Right atrium auricular region (tissue), 2 donors: Measurements from ENCODE around the gene FRY. TPM values are rescaled to one million over a fixed set of nuclear protein-coding genes. Genes with fewer than 3 reads are reported as not detected.

ENCODE experiments used
- DNase-seq: peaks from one replicate; pipeline ENCODE4 v3.0.0-alpha.2; 2019; ENCODE audit warnings: low spot score
- H3K27ac ChIP-seq, 2 donors: fragments of 200-600 bp; sonication (generic); 1 replicate in 1 of 2; 2 replicates in 1 of 2; pipeline ENCODE4 v1.5.1; 2016 to 2019
- H3K27me3 ChIP-seq, 2 donors: fragments of 200-600 bp; sonication (generic); one replicate each; pipeline versions ENCODE4 v1.5.1 to v1.6.0; 2017 to 2019
- H3K36me3 ChIP-seq: fragments of 200-600 bp; sonication (generic); one replicate; pipeline ENCODE4 v1.5.1; 2016
- H3K4me1 ChIP-seq, 2 donors: fragments of 200-600 bp; sonication (generic); one replicate each; pipeline versions ENCODE4 v1.5.1 to v1.6.0; 2017 to 2019
- H3K4me3 ChIP-seq, 2 donors: fragments of 200-600 bp; sonication (generic); 1 replicate in 1 of 2; 2 replicates in 1 of 2; pipeline ENCODE4 v1.5.1; 2017 to 2019; ENCODE audit warnings: mild to moderate bottlenecking in 1 of 2, moderate library complexity in 1 of 2
- H3K9me3 ChIP-seq, 2 donors: fragments of 200-600 bp; sonication (generic); one replicate each; pipeline ENCODE4 v1.5.1; 2019
- total RNA-seq, 2 donors: library from RNA; depleted of rRNA; stranded (reverse); fragments of >200 nt; gene quantifications; one replicate each; pipeline ENCODE4 v1.1.0, GENCODE V29; 2016
- TF ChIP-seq, protein P1 (sequence below), 2 donors: fragments of 200-600 bp; sonication (generic); IDR thresholded peaks; one replicate each; pipeline ENCODE4 v1.5.1; 2019; ENCODE audit warnings: antibody characterized with exemption in 2 of 2

FRY gene
- total RNA-seq, 2 donors from 2014 or later, result 94.8 to 183 TPM

DNA sequence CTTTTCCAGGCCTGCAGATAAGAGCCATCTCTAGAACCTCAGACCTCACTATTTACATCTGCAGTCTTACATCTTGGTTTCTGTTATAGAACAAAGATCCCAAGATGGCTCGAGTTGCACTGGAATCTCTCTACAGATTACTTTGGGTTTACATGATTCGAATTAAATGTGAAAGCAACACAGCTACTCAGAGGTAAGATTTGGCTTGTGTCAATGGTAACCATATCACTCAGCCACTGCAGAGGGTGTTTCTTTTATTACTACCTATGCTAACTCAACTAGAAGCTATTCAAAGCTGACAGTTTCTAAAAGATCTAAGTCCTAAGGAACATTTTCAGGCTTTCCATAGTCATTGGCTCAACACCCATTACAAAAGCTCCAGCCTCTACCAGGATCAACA, 115.6 kb downstream of the FRY start:
- TF ChIP-seq, protein P1, sequence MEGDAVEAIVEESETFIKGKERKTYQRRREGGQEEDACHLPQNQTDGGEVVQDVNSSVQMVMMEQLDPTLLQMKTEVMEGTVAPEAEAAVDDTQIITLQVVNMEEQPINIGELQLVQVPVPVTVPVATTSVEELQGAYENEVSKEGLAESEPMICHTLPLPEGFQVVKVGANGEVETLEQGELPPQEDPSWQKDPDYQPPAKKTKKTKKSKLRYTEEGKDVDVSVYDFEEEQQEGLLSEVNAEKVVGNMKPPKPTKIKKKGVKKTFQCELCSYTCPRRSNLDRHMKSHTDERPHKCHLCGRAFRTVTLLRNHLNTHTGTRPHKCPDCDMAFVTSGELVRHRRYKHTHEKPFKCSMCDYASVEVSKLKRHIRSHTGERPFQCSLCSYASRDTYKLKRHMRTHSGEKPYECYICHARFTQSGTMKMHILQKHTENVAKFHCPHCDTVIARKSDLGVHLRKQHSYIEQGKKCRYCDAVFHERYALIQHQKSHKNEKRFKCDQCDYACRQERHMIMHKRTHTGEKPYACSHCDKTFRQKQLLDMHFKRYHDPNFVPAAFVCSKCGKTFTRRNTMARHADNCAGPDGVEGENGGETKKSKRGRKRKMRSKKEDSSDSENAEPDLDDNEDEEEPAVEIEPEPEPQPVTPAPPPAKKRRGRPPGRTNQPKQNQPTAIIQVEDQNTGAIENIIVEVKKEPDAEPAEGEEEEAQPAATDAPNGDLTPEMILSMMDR (IDR thresholded peaks at IDR 0.05), result no peak
- H3K4me3 ChIP-seq, result no peak overlapping the region
- no peaks in the 10 kb centered on the region for H3K9me3 ChIP-seq
- H3K27ac ChIP-seq, result peak overlapping the region in 1 of 2 donors; percentile 27
- no peaks in the 10 kb centered on the region for H3K27me3 ChIP-seq
- DNase-seq, result no peak
- peaks cover 0 to 36% of the 10 kb centered on the region in 2 donors for H3K4me1 ChIP-seq
- H3K36me3 ChIP-seq, result no peaks in the 10 kb centered on the region

GRCh38 chr13:32147976-32148375, 116.4 kb downstream of the FRY start:
- TF ChIP-seq, protein P1 (IDR thresholded peaks at IDR 0.05), result no peak
- Histone ChIP-seq H3K36me3 (no peaks in the 10 kb centered on the region), H3K4me1 (peaks cover 0 to 36% of the 10 kb centered on the region in 2 donors), H3K9me3 (no peaks in the 10 kb centered on the region), H3K4me3 (no peak overlapping the region), H3K27me3 (no peaks in the 10 kb centered on the region), H3K27ac (peak overlapping the region; percentile 27 to 66)
- DNase-seq, result no peak

GRCh38 chr13:32150239-32150638, 118.7 kb downstream of the FRY start:
- DNase-seq, result peak; percentile 63
- Histone ChIP-seq H3K27ac (peak overlapping the region; percentile 83 to 91), H3K4me3 (no peak overlapping the region), H3K36me3 (peaks cover 2% of the 10 kb centered on the region), H3K4me1 (peaks cover 0 to 36% of the 10 kb centered on the region in 2 donors), H3K27me3 (no peaks in the 10 kb centered on the region), H3K9me3 (no peaks in the 10 kb centered on the region)
- TF ChIP-seq, protein P1 (IDR thresholded peaks at IDR 0.05), result no peak

GRCh38 chr13:32150794-32151193, 119.2 kb downstream of the FRY start:
- no peaks in the 10 kb centered on the region for H3K27me3 ChIP-seq
- H3K27ac ChIP-seq, result peak overlapping the region; percentile 83 to 91
- H3K36me3 ChIP-seq, result peaks cover 7% of the 10 kb centered on the region
- TF ChIP-seq, protein P1 (IDR thresholded peaks at IDR 0.05), result no peak
- H3K4me1 ChIP-seq, result peaks cover 0 to 36% of the 10 kb centered on the region in 2 donors
- H3K9me3 ChIP-seq, result no peaks in the 10 kb centered on the region
- H3K4me3 ChIP-seq, result no peak overlapping the region
- DNase-seq, result peak; percentile 92

DNA sequence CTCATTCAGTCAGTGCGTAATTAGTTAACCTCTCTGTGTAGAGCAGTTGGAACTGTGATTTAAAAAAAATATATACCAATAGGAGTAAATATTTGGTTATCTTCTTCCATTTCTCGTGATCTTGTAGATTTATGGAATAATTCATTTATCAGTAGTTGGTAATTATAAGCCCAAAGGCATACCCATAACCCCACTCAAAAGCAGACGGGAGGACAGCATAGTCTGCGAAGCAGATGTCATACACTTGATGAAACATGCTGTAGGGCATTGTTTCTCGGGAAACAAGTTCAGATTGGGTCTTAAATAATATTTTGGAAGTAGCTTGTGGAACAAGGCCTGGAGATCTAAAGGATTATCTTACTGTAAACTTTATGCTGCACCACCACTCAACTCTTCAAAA, 119.7 kb downstream of the FRY start:
- H3K27ac ChIP-seq, result peak overlapping the region; percentile 83 to 91
- DNase-seq, result no peak
- H3K27me3 ChIP-seq, result no peaks in the 10 kb centered on the region
- H3K36me3 ChIP-seq, result peaks cover 7% of the 10 kb centered on the region
- no peak overlapping the region for H3K4me3 ChIP-seq
- peaks cover 0 to 36% of the 10 kb centered on the region in 2 donors for H3K4me1 ChIP-seq
- TF ChIP-seq, protein P1 (IDR thresholded peaks at IDR 0.05), result no peak
- H3K9me3 ChIP-seq, result no peaks in the 10 kb centered on the region

DNA sequence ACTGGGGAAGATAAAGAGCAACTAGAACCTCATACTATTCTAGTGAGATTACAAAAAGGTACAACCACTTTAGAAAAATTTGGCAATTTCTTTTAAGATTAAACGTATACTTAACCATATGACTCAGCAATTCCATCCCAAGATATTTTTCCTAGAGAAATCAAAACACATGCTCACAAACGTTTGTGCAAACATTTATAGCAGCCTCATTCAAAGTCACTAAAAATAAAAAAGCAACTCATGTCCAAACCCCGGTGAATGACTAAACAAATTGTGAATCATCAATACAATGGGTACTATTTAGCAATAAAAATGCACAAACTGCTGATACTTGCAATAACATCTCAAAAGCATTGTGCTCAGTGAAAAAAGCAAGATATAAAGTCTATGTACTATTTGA, 121.5 kb downstream of the FRY start:
- Histone ChIP-seq H3K36me3 (peaks cover 14% of the 10 kb centered on the region), H3K4me3 (no peak overlapping the region), H3K27me3 (no peaks in the 10 kb centered on the region), H3K4me1 (peaks cover 0 to 28% of the 10 kb centered on the region in 2 donors), H3K9me3 (no peaks in the 10 kb centered on the region), H3K27ac (peak overlapping the region in 1 of 2 donors; percentile 33)
- TF ChIP-seq, protein P1 (IDR thresholded peaks at IDR 0.05), result no peak
- DNase-seq, result no peak
